Spinal cord (tissue), 10 donors: ENCODE measurements around the gene UMAD1. TPM values are rescaled to one million over a fixed set of nuclear protein-coding genes. Genes with fewer than 3 reads are reported as not detected.

Experiments used
- DNase-seq, 6 donors: peaks; one replicate each; pipeline versions ENCODE4 v3.0.0 to v3.0.0-alpha.2; 2013 to 2015; ENCODE audit warnings: low spot score in 6 of 6, low read depth in 4 of 6
- H3K27ac ChIP-seq: one replicate; pipeline ENCODE4 v1.5.1; 2013; ENCODE audit warnings: low read depth, low read length, control low read depth
- H3K27me3 ChIP-seq: one replicate; pipeline ENCODE4 v1.6.1; 2013; ENCODE audit warnings: low read length; ENCODE audit not compliant: control insufficient read depth, insufficient read depth
- H3K36me3 ChIP-seq: one replicate; pipeline ENCODE4 v1.6.1; 2013; ENCODE audit warnings: low read length; ENCODE audit not compliant: control insufficient read depth, insufficient read depth
- H3K4me1 ChIP-seq: one replicate; pipeline ENCODE4 v1.6.1; 2013; ENCODE audit warnings: low read length; ENCODE audit not compliant: control insufficient read depth, insufficient read depth
- H3K4me3 ChIP-seq: one replicate; pipeline ENCODE4 v1.5.1; 2013; ENCODE audit warnings: low read depth, low read length, control low read depth
- H3K9me3 ChIP-seq: one replicate; pipeline ENCODE4 v1.6.1; 2013; ENCODE audit warnings: low read length; ENCODE audit not compliant: control insufficient read depth, insufficient read depth
- whole genome bisulfite sequencing: methylation state at CpG from one replicate; pipeline ENCODE4 v1.1.5; 2013; ENCODE audit warnings: missing lambda C conversion rate; ENCODE audit not compliant: insufficient coverage; 5-methylcytosine and 5-hydroxymethylcytosine counted together
- polyA plus RNA-seq, 2 donors: library from polyadenylated mRNA; unstranded; fragments of 120-200 nt; gene quantifications; one replicate each; pipeline ENCODE4 v1.2.1, GENCODE V29; 2013; ENCODE audit not compliant: insufficient read length in 2 of 2
- total RNA-seq, 2 donors: library from RNA; depleted of rRNA in 1 of 2; stranded (reverse); fragments of 120-200 nt in 1 of 2; fragments of >200 nt in 1 of 2; gene quantifications; one replicate each; pipeline versions ENCODE4 v1.2.3 to v1.2.4, GENCODE V29; 2013 to 2014
- donor health status: healthy.

Gene UMAD1
- total and polyA plus RNA-seq, 4 donors = 12.9 to 18.1 (median 14.7) TPM

DNA sequence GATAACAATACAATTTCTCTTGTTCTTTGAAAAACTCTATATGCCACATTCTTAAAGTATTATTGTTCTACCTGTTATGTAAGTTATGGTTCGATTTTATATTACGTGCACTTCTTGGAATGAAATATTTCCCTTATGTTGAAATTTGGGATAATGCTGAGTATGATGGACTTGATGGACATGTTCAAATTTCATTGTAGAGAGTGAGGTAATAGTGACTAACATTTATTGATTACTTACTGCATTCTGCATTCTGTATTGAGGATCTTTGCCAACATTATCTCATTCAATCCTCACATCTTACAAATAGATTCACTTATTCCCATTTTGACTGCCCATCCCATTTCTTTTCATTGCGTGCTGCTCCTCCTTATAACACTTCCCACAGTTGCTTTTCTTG, 208.3 kb downstream of the UMAD1 start:
- no peaks in the 10 kb centered on the region for H3K36me3 ChIP-seq
- H3K27me3 ChIP-seq = no peaks in the 10 kb centered on the region
- no peak for DNase-seq
- no peak overlapping the region for H3K27ac ChIP-seq
- H3K4me3 ChIP-seq = no peak overlapping the region
- no peaks in the 10 kb centered on the region for H3K4me1 ChIP-seq
- peaks cover 1% of the 10 kb centered on the region for H3K9me3 ChIP-seq
- WGBS = no CpG with 5 or more reads among the region's 3 CpGs

DNA sequence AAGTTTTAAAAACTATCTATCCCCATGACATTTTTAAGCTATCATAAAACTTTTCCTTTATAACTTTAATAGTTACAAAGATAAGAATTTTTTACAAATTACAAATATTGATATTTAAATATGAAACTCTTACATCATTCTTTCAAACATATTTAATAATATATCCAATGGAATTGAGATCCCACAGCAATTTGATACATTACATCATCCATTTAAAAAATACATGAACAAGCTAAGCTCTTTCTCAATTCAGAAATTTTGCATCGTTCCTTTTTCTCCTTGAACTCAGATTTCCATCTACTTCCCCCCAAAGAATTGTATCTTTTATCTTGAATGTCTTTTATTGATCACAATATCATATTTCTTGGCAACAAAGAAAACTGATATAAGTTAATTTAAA, 209.6 kb downstream of the UMAD1 start:
- Histone ChIP-seq H3K9me3 (peaks cover 8% of the 10 kb centered on the region), H3K27ac (no peak overlapping the region)
- no CpG with 5 or more reads among the region's 1 CpG for WGBS

DNA sequence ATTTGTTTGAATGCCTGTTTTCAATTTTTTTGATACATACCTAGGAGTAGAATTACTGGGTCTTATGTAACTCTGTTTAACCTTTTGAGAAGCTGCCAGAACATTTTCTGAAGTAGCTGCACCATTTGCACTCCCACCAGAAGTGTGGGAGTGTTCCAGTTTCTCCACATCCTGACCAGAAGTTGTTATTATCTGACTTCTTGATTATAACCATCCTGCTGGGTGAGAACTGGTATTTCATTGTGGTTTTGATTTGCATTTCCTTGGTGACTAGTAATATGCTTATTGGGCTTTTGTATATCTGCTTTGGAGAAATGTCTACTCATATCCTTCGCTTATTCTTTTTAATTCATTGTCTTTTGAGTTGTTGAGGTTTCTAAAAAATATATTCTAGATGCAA, 210.8 kb downstream of the UMAD1 start:
- WGBS = no CpG with 5 or more reads among the region's 1 CpG
- H3K4me1 ChIP-seq = no peaks in the 10 kb centered on the region
- no peaks in the 10 kb centered on the region for H3K36me3 ChIP-seq
- H3K9me3 ChIP-seq = peaks cover 14% of the 10 kb centered on the region
- H3K4me3 ChIP-seq = no peak overlapping the region
- no peak overlapping the region for H3K27ac ChIP-seq
- H3K27me3 ChIP-seq = no peaks in the 10 kb centered on the region
- DNase-seq = no peak

More for the DNA sequence above, 209.6 kb downstream of the UMAD1 start:
- no peak overlapping the region for H3K4me3 ChIP-seq
- H3K4me1 ChIP-seq = no peaks in the 10 kb centered on the region
- no peak for DNase-seq
- no peaks in the 10 kb centered on the region for H3K27me3 ChIP-seq
- H3K36me3 ChIP-seq = no peaks in the 10 kb centered on the region

DNA sequence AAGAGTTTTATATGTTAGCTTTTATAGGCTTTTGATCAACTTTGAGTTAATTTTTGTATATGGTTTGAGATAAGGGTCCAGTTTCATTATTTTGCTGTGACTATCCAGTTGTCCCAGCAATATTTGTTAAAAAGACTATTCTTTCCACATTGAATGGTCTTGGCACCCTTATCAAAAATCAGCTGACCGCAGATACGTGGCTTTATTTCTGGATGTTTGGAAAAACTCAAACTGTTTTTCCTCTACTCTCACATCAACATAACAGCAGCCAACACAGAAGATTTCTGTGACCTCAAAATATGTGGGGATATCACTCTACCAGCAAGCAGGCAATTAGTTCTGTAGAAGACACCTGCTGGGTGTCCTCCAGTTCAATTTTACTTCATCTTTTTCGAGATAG, 211.4 kb downstream of the UMAD1 start:
- Histone ChIP-seq H3K9me3 (peaks cover 14% of the 10 kb centered on the region), H3K36me3 (no peaks in the 10 kb centered on the region), H3K27me3 (no peaks in the 10 kb centered on the region), H3K4me1 (no peaks in the 10 kb centered on the region), H3K4me3 (no peak overlapping the region), H3K27ac (no peak overlapping the region)
- WGBS = 90% methylated on average over 1 of the region's 3 CpGs
- no peak for DNase-seq

DNA sequence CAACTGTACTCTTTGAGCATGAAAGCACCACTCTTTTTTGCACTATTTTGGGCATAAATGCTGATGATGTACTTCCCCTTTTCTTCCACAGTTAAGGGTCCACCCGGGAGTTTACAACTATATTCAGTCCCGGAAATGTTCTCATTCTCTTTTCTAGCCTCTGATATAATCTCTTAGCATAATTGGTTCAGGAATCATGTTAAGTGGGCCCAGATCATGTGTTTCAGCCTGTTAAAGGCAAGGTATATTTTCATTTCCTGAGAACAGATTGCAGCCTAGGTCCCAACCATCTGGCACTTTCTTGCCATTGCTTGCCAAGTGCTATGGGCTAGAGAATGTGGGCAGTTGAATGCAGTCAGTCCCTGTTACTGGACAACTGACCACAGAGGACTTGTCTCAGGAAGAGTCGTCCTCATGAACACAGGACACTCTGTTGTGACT, 216.6 kb downstream of the UMAD1 start:
- Histone ChIP-seq H3K9me3 (peaks cover 12% of the 10 kb centered on the region), H3K4me3 (no peak overlapping the region), H3K27ac (no peak overlapping the region), H3K36me3 (no peaks in the 10 kb centered on the region), H3K4me1 (no peaks in the 10 kb centered on the region), H3K27me3 (no peaks in the 10 kb centered on the region)
- no peak for DNase-seq
- WGBS = no CpG with 5 or more reads among the region's 3 CpGs

DNA sequence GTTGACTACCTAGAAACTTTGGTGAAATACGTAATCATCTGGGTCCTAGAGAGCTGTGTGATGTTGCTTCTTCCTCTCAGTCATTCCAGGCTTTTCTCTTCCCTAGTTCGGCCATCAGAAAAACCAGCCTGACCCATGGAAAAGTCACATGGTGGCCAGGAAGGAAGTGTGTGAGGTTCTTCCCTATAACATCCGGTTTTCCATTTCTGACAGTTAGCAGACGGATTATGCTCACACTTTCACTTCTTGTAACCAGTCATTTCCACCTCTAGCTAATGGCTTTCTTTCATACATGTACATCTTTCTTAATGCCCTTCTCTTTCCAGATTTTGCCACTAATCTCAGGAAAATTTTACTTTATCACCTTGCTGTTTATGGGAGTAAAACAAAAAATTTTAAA, 218.0 kb downstream of the UMAD1 start:
- Histone ChIP-seq H3K27ac (no peak overlapping the region), H3K4me1 (no peaks in the 10 kb centered on the region), H3K9me3 (peaks cover 12% of the 10 kb centered on the region), H3K4me3 (no peak overlapping the region), H3K27me3 (no peaks in the 10 kb centered on the region), H3K36me3 (no peaks in the 10 kb centered on the region)
- DNase-seq = no peak
- 70% methylated on average over 2 of the region's 4 CpGs for WGBS

DNA sequence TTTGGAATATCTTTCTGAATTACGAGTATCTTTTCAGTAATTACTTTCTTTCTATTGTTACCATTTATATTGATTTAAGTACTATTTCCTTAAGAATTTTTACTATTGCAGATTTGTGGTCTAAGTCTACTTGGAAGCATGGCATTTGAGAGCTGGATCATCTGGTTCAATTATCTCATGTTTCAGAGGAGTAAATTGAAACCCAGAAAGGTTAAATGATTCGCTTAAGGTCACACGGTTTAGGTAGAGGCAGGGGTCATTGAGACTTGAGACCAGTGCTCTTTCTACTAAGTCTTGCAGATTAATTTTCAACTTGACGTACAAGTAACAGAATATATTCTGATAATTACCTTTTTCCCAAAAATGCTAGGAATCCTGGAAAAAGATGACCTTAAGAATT, 218.9 kb downstream of the UMAD1 start:
- no CpG with 5 or more reads among the region's 4 CpGs for WGBS
- Histone ChIP-seq H3K36me3 (no peaks in the 10 kb centered on the region), H3K27ac (no peak overlapping the region), H3K27me3 (no peaks in the 10 kb centered on the region), H3K4me1 (no peaks in the 10 kb centered on the region), H3K9me3 (peaks cover 10% of the 10 kb centered on the region), H3K4me3 (no peak overlapping the region)
- DNase-seq = no peak

DNA sequence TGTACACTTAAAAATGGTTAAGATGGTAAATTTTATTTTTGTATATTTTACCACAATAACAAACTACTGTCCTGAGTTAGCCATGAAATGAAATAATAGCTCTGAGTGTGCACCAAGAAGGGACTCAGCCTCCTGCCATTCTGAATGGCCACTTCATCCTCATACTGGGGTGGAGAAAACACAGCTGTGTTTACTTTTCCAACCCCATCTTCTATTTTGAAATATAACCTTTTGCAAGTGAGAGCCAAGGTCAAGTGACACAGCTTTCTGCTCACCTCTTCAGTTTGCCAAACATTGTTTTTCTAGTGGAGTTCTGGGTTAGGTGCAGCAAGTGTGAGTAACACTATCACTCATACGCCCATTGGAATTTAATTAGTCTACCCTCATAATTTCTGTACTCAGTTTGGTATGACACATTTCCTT, 220.7 kb downstream of the UMAD1 start:
- Histone ChIP-seq H3K4me1 (no peaks in the 10 kb centered on the region), H3K36me3 (no peaks in the 10 kb centered on the region), H3K4me3 (no peak overlapping the region), H3K27me3 (no peaks in the 10 kb centered on the region), H3K9me3 (no peaks in the 10 kb centered on the region), H3K27ac (no peak overlapping the region)
- no CpG with 5 or more reads among the region's 1 CpG for WGBS
- peak in 1 of 6 donors; percentile 18 for DNase-seq

DNA sequence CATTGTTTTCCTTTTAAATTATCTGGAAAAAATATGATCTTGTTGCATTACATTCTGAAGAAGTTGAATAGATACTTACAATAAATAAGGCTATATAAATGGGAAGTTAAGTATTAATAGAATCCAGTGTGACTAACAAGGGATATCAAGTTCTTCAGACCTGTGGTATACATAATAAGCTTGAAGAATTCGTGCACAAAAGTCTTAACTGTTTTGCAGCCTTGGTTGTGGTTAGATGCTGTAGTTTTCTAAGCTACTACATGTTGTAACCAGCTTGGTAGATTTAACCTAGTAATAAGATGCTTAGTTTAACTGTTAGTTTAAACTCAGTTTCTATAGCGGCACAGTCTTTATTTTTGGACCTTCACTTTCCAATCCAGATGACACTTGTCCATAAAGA, 221.8 kb downstream of the UMAD1 start:
- no CpG with 5 or more reads among the region's 2 CpGs for WGBS
- DNase-seq = no peak
- Histone ChIP-seq H3K27me3 (no peaks in the 10 kb centered on the region), H3K27ac (no peak overlapping the region), H3K36me3 (no peaks in the 10 kb centered on the region), H3K4me3 (no peak overlapping the region), H3K4me1 (no peaks in the 10 kb centered on the region), H3K9me3 (no peaks in the 10 kb centered on the region)

DNA sequence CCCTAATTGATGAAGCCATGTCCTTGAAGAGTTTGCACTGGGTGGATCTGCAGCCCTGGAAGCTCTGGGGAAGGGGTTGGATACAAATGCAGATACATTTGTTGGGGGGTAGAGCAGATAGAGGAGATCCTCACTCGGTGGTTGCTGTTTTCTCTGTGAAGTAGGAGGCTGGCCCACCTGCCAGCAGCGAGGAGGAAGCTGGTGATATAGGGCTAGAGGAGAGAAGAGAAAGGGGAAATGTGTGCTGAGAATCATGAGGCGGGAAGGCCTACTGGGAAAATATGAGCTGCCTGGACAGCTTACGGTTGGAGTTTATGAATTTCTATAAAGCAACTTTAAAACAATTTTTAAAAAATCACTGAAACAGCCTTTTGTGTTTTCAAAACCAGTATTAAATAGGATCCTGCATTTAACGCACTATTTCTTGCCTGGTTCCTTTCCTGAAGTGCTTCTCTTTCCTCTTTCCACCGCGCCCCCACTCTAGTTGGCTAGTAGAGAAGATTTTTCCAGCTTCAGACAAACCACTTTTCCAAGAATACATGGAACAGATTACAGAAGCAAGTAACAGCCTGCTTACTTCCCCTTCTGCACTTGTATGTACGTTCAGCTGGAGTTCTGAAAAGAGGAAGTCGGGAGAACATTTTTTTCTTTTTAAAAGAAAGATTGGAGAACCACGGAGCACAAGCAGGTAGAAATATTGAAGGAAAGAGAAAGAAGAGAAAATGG, 227.5 kb downstream of the UMAD1 start:
- peak in 1 of 6 donors; percentile 40 for DNase-seq
- no peaks in the 10 kb centered on the region for H3K27me3 ChIP-seq
- H3K4me3 ChIP-seq = no peak overlapping the region
- no peaks in the 10 kb centered on the region for H3K9me3 ChIP-seq
- no peak overlapping the region for H3K27ac ChIP-seq
- no peaks in the 10 kb centered on the region for H3K36me3 ChIP-seq
- WGBS = 68% methylated on average over 5 of the region's 10 CpGs
- H3K4me1 ChIP-seq = peaks cover 3% of the 10 kb centered on the region
